ENCODE results near the gene PILRA. TPM values are rescaled to one million over a fixed set of nuclear protein-coding genes. Genes with fewer than 3 reads are reported as not detected.

Gene PILRA
- total and polyA plus RNA-seq, 12 donors = 3.2 to 18.9 (median 12.0) TPM

- no peak overlapping the region for H3K27ac ChIP-seq
- no peak overlapping the region for H3K4me3 ChIP-seq
- no peak for DNase-seq
- H3K36me3 ChIP-seq (replicated peaks in 1 of 2) = no peaks in the 10 kb centered on the region
- H3K9me3 ChIP-seq (replicated peaks in 1 of 3) = no peaks in the 10 kb centered on the region
- intact Hi-C loops (cut with DNase I) = no loop called here
- 53 to 70% (median 61%) methylated on average over 2 of the region's 2 CpGs for WGBS, 4 donors
- H3K4me1 ChIP-seq (replicated peaks in 1 of 2) = peaks cover 12 to 22% of the 10 kb centered on the region in 2 donors
- no peaks in the 10 kb centered on the region for H3K27me3 ChIP-seq
- TF ChIP-seq CTCF (IDR thresholded peaks at IDR 0.05) (no peak), POLR2A (IDR thresholded peaks at IDR 0.05) (no peak)
Measured at GRCh38 chr7:100398239-100398638, 25.0 kb downstream of the PILRA start.

- H3K4me1 ChIP-seq (replicated peaks in 1 of 2) = peaks cover 12 to 22% of the 10 kb centered on the region in 2 donors
- H3K9me3 ChIP-seq (replicated peaks in 1 of 3) = no peaks in the 10 kb centered on the region
- 42 to 73% (median 52%) methylated on average over 3 of the region's 3 CpGs for WGBS, 4 donors
- no peak overlapping the region for H3K4me3 ChIP-seq
- no peaks in the 10 kb centered on the region for H3K27me3 ChIP-seq
- no peak for TF ChIP-seq CTCF (IDR thresholded peaks at IDR 0.05)
- no peaks in the 10 kb centered on the region for H3K36me3 ChIP-seq (replicated peaks in 1 of 2)
- intact Hi-C loops (cut with DNase I) = no loop called here
- DNase-seq = peak; percentile 63 to 86 (median 84)
- peak overlapping the region in 4 of 5 donors; percentile 31 to 79 (median 63) for H3K27ac ChIP-seq
Measured at GRCh38 chr7:100400041-100400440, 26.8 kb downstream of the PILRA start.

GRCh38 chr7:100400656-100401055, 27.4 kb downstream of the PILRA start:
- peak overlapping the region in 2 of 5 donors; percentile 2 to 3 for H3K27ac ChIP-seq
- WGBS, 4 donors = 84 to 92% (median 87%) methylated on average over 8 to 11 of the region's 11 CpGs
- intact Hi-C loops (cut with DNase I) = no loop called here
- no peaks in the 10 kb centered on the region for H3K27me3 ChIP-seq
- no peak overlapping the region for H3K4me3 ChIP-seq
- no peaks in the 10 kb centered on the region for H3K9me3 ChIP-seq (replicated peaks in 1 of 3)
- peak in 1 of 7 donors; percentile 18 for DNase-seq
- H3K4me1 ChIP-seq (replicated peaks in 1 of 2) = peaks cover 12 to 22% of the 10 kb centered on the region in 2 donors
- no peak for TF ChIP-seq CTCF (IDR thresholded peaks at IDR 0.05)
- no peaks in the 10 kb centered on the region for H3K36me3 ChIP-seq (replicated peaks in 1 of 2)

GRCh38 chr7:100401811-100402210, 28.5 kb downstream of the PILRA start:
- no peaks in the 10 kb centered on the region for H3K36me3 ChIP-seq (replicated peaks in 1 of 2)
- 81 to 87% (median 85%) methylated on average over 5 of the region's 5 CpGs for WGBS, 4 donors
- TF ChIP-seq CTCF (IDR thresholded peaks at IDR 0.05) = no peak
- TF ChIP-seq POLR2A (IDR thresholded peaks at IDR 0.05) = no peak

More at GRCh38 chr7:100401811-100402210, 28.5 kb downstream of the PILRA start:
- H3K9me3 ChIP-seq (replicated peaks in 1 of 3) = no peaks in the 10 kb centered on the region
- no peaks in the 10 kb centered on the region for H3K27me3 ChIP-seq
- no peak overlapping the region for H3K27ac ChIP-seq
- peaks cover 12 to 17% of the 10 kb centered on the region in 2 donors for H3K4me1 ChIP-seq (replicated peaks in 1 of 2)
- intact Hi-C loops (cut with DNase I) = no loop called here
- no peak overlapping the region for H3K4me3 ChIP-seq
- DNase-seq = no peak

All from adrenal gland (tissue), 12 donors.